Cardiac muscle cell (in vitro differentiated cells and primary cell): ENCODE results near the gene BMPER. TPM values are rescaled to one million over a fixed set of nuclear protein-coding genes. Genes with fewer than 3 reads are reported as not detected.

Source experiments
- DNase-seq, 2 donors: peaks; one replicate each; pipeline versions ENCODE4 v3.0.0 to v3.0.0-alpha.2; 2010 to 2017; ENCODE audit warnings: low read depth in 1 of 2, low spot score in 1 of 2
- H3K27ac ChIP-seq: fragments of 200-600 bp; sonication (generic); 2 replicates; pipeline ENCODE4 v1.5.1; 2016
- H3K27me3 ChIP-seq: fragments of 200-600 bp; sonication (generic); 2 replicates; pipeline ENCODE4 v1.6.0; 2016; ENCODE audit warnings: control low read depth
- H3K36me3 ChIP-seq: fragments of 200-600 bp; sonication (generic); 2 replicates; pipeline ENCODE4 v1.5.1; 2016; ENCODE audit warnings: control low read depth
- H3K4me1 ChIP-seq: fragments of 200-600 bp; sonication (generic); 2 replicates; pipeline ENCODE4 v1.8.1; 2017; ENCODE audit warnings: low read depth, mild to moderate bottlenecking, mixed run types
- H3K4me3 ChIP-seq: fragments of 200-600 bp; sonication (generic); 2 replicates; pipeline ENCODE4 v1.5.1; 2016; ENCODE audit warnings: mild to moderate bottlenecking
- H3K9me3 ChIP-seq: fragments of 200-600 bp; sonication (generic); 2 replicates; pipeline ENCODE4 v1.5.1; 2017; ENCODE audit warnings: low read depth, mild to moderate bottlenecking, control low read depth
- CTCF ChIP-seq: IDR thresholded peaks from 2 replicates; pipeline ENCODE4 v1.5.1; 2012; ENCODE audit warnings: low read depth, mild to moderate bottlenecking, low read length
- polyA plus RNA-seq: library from polyadenylated mRNA; unstranded; fragments of >200 nt; fragmentation: Nextera tagmentation; extraction: Ambion mirVana; gene quantifications from 2 replicates; pipeline ENCODE4 v1.2.1, GENCODE V29; 2016
- total RNA-seq: library from RNA; depleted of rRNA; stranded (reverse); fragments of >200 nt; gene quantifications from 2 replicates; pipeline ENCODE4 v1.2.3, GENCODE V29; 2016

The BMPER gene
- total and polyA plus RNA-seq, 2 experiments from 2014 or later, result 53.6 to 138 TPM

- no peaks in the 10 kb centered on the region for H3K4me1 ChIP-seq
- no peak for DNase-seq
- H3K9me3 ChIP-seq, result no peaks in the 10 kb centered on the region
- no peaks in the 10 kb centered on the region for H3K27me3 ChIP-seq
- peak overlapping the region; percentile 17 for H3K27ac ChIP-seq
- TF ChIP-seq CTCF, result no peak
- H3K4me3 ChIP-seq, result no peak overlapping the region
- H3K36me3 ChIP-seq, result peaks cover 68% of the 10 kb centered on the region
Measured at GRCh38 chr7:34058801-34059135, 153.4 kb downstream of the BMPER start.

- peak in 1 of 2 donors; percentile 60 for DNase-seq
- Histone ChIP-seq H3K9me3 (no peaks in the 10 kb centered on the region), H3K4me3 (no peak overlapping the region), H3K4me1 (no peaks in the 10 kb centered on the region), H3K27me3 (no peaks in the 10 kb centered on the region), H3K36me3 (peaks cover 64% of the 10 kb centered on the region), H3K27ac (no peak overlapping the region)
- TF ChIP-seq CTCF, result no peak
Measured at GRCh38 chr7:34059136-34059828, 153.9 kb downstream of the BMPER start.

GRCh38 chr7:34060196-34060947, 155.0 kb downstream of the BMPER start:
- Histone ChIP-seq H3K36me3 (peaks cover 54% of the 10 kb centered on the region), H3K27me3 (no peaks in the 10 kb centered on the region), H3K4me1 (no peaks in the 10 kb centered on the region), H3K27ac (no peak overlapping the region), H3K9me3 (no peaks in the 10 kb centered on the region), H3K4me3 (no peak overlapping the region)
- TF ChIP-seq CTCF, result no peak
- peak in 1 of 2 donors; percentile 92 for DNase-seq

- no peaks in the 10 kb centered on the region for H3K4me1 ChIP-seq
- no peak overlapping the region for H3K27ac ChIP-seq
- H3K36me3 ChIP-seq, result peaks cover 48% of the 10 kb centered on the region
- no peak for TF ChIP-seq CTCF
- H3K27me3 ChIP-seq, result no peaks in the 10 kb centered on the region
- H3K4me3 ChIP-seq, result no peak overlapping the region
- DNase-seq, result peak in 1 of 2 donors; percentile 87
- no peaks in the 10 kb centered on the region for H3K9me3 ChIP-seq
Measured at GRCh38 chr7:34061149-34061548, 155.8 kb downstream of the BMPER start.

- TF ChIP-seq CTCF, result no peak
- H3K4me3 ChIP-seq, result no peak overlapping the region
- H3K9me3 ChIP-seq, result no peaks in the 10 kb centered on the region
- no peaks in the 10 kb centered on the region for H3K27me3 ChIP-seq
- no peaks in the 10 kb centered on the region for H3K4me1 ChIP-seq
- H3K36me3 ChIP-seq, result peaks cover 37% of the 10 kb centered on the region
- no peak for DNase-seq
- H3K27ac ChIP-seq, result peak overlapping the region; percentile 21
Measured at GRCh38 chr7:34062341-34062740, 157.0 kb downstream of the BMPER start.
